LHCN-M2 (cell line): Measurements from ENCODE around the gene TSPAN10. TPM values are rescaled to one million over a fixed set of nuclear protein-coding genes. Genes with fewer than 3 reads are reported as not detected.

Source experiments
- DNase-seq: peaks from one replicate; pipeline ENCODE4 v3.0.0-alpha.2; 2012; ENCODE audit warnings: low read depth
- total RNA-seq: library from RNA; depleted of rRNA; stranded (reverse); fragments of >200 nt; gene quantifications from 2 replicates; pipeline ENCODE4 v1.2.3, GENCODE V29; 2014; rRNA removed

TSPAN10 gene
- total RNA-seq, 1 experiment from 2014 or later, result 8.5 TPM

- DNase-seq, result no peak
Observed at GRCh38 chr17:81686614-81687013, 49.6 kb downstream of the TSPAN10 start.

- DNase-seq, result no peak
Observed at GRCh38 chr17:81687770-81688541, 51.0 kb downstream of the TSPAN10 start.

DNA sequence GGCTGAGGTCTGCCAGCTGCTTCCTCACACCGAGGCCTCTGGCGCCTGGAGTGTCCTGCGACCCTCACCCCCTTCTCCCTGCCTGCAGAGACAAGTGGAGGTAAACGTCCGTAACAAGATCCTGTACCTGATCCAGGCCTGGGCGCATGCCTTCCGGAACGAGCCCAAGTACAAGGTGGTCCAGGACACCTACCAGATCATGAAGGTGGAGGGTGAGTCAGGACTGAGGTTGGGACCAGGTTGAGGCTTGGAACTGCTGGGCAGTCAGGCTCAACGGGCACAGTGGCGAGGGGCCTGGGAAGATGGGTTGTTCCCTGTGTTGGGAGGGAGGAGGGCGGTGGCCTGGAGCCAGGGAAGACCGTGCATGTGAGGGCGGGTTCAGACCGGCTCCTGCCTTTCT lies 51.6 kb downstream of the TSPAN10 start:
- no peak for DNase-seq

GRCh38 chr17:81690066-81690465 lies 53.1 kb downstream of the TSPAN10 start:
- DNase-seq, result no peak

- DNase-seq, result no peak
Observed at GRCh38 chr17:81690549-81690948, 53.6 kb downstream of the TSPAN10 start.

- no peak for DNase-seq
Observed at GRCh38 chr17:81691196-81691595, 54.2 kb downstream of the TSPAN10 start.

DNA sequence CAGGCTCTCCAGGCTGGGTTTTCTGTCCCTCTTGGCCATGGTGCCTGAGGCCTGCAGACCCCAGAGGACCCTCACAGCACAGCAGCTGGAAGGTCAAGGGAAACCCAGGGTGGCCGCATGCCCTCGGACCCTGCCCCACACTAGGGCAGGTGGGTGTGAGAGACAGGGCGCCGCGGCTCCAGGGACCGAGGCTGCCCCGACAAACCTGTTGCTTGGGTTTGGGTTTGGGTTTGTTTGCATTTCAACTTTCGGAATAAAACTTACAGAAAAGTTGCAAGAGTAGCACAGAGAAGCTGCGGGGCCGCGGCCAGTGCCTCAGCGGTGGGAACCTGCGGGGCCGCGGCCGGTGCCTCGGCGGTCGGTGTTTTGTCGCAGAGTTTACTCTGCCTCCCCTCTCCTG lies 54.6 kb downstream of the TSPAN10 start:
- DNase-seq, result no peak

DNA sequence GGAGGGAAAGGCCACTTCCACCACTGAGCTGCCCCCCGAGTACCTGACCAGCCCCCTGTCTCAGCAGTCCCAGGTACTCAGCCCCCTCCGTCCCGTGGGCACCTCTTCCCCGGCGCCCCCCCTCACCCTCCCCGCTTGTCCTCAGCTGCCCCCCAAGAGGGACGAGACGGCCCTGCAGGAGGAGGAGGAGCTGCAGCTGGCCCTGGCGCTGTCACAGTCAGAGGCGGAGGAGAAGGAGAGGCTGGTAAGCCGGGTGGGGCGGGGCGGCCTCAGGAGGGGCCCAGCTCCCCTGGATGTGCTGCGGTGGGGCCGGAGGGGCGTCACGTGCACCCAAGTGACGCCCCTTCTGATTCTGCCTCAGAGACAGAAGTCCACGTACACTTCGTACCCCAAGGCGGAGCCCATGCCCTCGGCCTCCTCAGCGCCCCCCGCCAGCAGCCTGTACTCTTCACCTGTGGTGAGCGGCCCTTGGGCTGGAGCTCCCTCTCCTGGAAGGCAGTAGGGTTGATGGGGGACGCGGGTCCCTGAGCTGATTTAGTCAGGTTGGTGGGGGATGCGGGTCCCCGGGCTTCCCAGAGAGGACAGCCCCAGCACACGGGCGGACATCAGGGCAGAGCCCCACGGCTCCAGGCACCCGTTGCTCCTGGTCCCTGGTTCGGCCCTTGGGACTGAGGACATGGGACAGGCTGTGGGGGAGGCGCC lies 56.7 kb downstream of the TSPAN10 start:
- DNase-seq, result no peak

DNA sequence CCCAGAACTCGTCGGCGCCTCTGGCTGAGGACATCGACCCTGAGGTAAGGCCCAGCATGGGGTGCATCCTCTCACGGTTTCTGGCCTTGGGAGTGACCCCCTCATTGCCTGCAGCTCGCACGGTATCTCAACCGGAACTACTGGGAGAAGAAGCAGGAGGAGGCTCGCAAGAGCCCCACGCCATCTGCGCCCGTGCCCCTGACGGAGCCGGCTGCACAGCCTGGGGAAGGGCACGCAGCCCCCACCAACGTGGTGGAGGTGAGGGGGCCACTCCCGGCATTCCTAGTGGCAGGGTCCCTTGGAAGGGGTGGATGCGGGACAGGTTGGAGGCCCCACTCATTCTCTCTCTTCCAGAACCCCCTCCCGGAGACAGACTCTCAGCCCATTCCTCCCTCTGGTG lies 57.8 kb downstream of the TSPAN10 start:
- DNase-seq, result no peak

DNA sequence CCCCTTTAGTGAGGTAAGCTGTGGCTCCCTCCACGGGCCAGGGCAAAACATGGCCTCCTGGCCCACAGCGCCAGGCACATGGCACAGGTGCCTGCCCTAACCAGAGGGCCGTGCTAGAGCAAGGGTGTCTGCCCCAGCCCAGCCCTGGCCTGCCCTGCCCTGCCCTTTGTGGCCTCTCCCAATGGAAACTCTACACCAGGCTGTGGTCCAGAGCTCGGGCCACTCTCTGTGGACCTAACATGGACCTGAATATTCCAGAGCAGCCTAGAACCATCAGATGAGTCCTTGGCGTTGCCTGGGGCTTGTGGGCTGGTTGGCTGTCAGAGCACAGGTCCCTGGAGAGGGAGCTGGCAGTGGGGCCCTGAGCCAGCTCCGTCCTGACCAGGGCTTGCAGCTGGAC lies 58.2 kb downstream of the TSPAN10 start:
- DNase-seq, result no peak

GRCh38 chr17:81695801-81696200 lies 58.8 kb downstream of the TSPAN10 start:
- no peak for DNase-seq

GRCh38 chr17:81696218-81696941 lies 59.4 kb downstream of the TSPAN10 start:
- DNase-seq, result no peak

DNA sequence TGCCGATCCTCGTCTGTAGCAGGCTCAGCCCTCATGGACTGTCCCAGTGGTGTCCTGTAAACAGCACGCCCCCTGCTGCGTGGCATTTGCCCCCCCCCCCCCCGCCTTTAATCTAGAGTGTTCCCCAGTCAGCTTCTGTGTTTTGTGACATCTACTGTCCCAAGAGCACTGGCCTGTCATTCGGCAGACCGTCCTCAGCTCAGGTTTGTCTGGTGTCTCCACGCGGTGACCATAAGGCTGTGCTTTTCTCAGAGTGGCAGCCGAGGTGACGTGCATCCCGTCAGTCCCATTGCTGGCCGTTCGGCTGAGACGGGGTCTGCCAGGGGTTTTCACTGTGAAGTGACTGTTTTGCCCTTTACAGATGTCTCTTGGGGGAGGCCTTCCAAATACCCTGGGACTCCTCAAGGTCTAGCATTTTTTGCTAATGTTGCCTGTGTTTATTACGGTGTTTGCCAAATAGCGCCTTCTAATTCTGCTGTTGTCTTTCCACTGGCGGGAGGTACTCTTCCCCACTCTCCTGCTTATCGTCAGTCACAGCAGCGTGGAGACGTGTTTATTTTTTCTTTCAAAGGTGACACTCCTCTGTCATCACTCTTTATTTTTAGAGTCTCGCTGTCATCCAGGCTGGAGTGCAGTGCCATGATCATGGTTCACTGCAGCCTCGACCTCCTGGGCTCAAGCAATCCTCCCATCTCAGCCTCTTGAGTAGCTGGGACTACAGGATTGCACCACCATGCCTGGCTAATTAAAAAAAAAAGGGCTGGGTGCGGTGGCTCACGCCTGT lies 60.5 kb downstream of the TSPAN10 start:
- no peak for DNase-seq

Other genes starting within 250 kb of the TSPAN10 start
- 4.9 and 6.6 TPM in 2 replicates for gene BAHCC1, start 241.7 kb upstream of the TSPAN10 start, total RNA-seq
- gene ACTG1, start 124.4 kb upstream of the TSPAN10 start, total RNA-seq, result 6,893 and 8,596 TPM in 2 replicates
- 0.26 and 0.29 TPM in 2 replicates for gene FSCN2, start 108.8 kb upstream of the TSPAN10 start, total RNA-seq
- gene FAAP100, start 84.8 kb upstream of the TSPAN10 start, total RNA-seq, result 27.2 and 31.3 TPM in 2 replicates
- gene NPLOC4, start 84 bp upstream of the TSPAN10 start, total RNA-seq, result 62.3 and 75.7 TPM in 2 replicates
- not detected in 2 replicates for gene PDE6G, start 19.3 kb downstream of the TSPAN10 start, total RNA-seq
- 54.1 and 54.8 TPM in 2 replicates for gene OXLD1, start 29.4 kb downstream of the TSPAN10 start, total RNA-seq
- 25.2 and 28.2 TPM in 2 replicates for gene CCDC137, start 29.5 kb downstream of the TSPAN10 start, total RNA-seq
- gene ARL16, start 46.6 kb downstream of the TSPAN10 start, total RNA-seq, result 39.6 and 42.9 TPM in 2 replicates
- gene HGS, start 46.8 kb downstream of the TSPAN10 start, total RNA-seq, result 157 and 200 TPM in 2 replicates
- gene MRPL12, start 66.2 kb downstream of the TSPAN10 start, total RNA-seq, result 23.4 and 31.3 TPM in 2 replicates
- gene SLC25A10, start 75.1 kb downstream of the TSPAN10 start, total RNA-seq, result 37.3 and 37.8 TPM in 2 replicates
- not detected in 2 replicates for gene GCGR, start 167.0 kb downstream of the TSPAN10 start, total RNA-seq
- gene MCRIP1, start 196.1 kb downstream of the TSPAN10 start, total RNA-seq, result 106 TPM in 2 replicates
- 1.0 TPM in 1 of 2 replicates, not detected in the other for gene PPP1R27, start 197.9 kb downstream of the TSPAN10 start, total RNA-seq
- gene P4HB, start 223.3 kb downstream of the TSPAN10 start, total RNA-seq, result 1,598 and 3,461 TPM in 2 replicates
- 303 and 305 TPM in 2 replicates for gene ARHGDIA, start 234.1 kb downstream of the TSPAN10 start, total RNA-seq